GM23338 (cell line): ENCODE results near the gene WFDC10B. TPM values are rescaled to one million over a fixed set of nuclear protein-coding genes. Genes with fewer than 3 reads are reported as not detected.

ENCODE experiments used
- ATAC-seq: fragments of 200-7000 bp; cut with Tn5 transposase; 3 replicates; pipeline ENCODE4 v1.9.1; 2020
- DNase-seq: peaks from one replicate; pipeline ENCODE4 v3.0.0-alpha.2; 2015; ENCODE audit warnings: low spot score
- H2AFZ ChIP-seq: fragments of 200-600 bp; sonication (generic); 2 replicates; pipeline ENCODE4 v1.8.0; 2016; ENCODE audit warnings: antibody characterized with exemption, mild to moderate bottlenecking, moderate library complexity
- H3F3A ChIP-seq: fragments of 200-600 bp; sonication (generic); replicated peaks from 2 replicates; pipeline ENCODE4 v1.8.0; 2017; ENCODE audit warnings: antibody characterized with exemption, mixed run types, low read depth
- H3K27ac ChIP-seq: fragments of 200-600 bp; sonication (generic); 2 replicates; pipeline ENCODE4 v1.6.1; 2016; ENCODE audit warnings: low read depth
- H3K27me3 ChIP-seq: fragments of 200-600 bp; sonication (generic); 2 replicates; pipeline ENCODE4 v1.8.0; 2016; ENCODE audit warnings: mild to moderate bottlenecking, mixed run types, moderate library complexity; ENCODE audit not compliant: insufficient read depth
- H3K36me3 ChIP-seq: fragments of 200-600 bp; sonication (generic); 2 replicates; pipeline ENCODE4 v1.8.0; 2016; ENCODE audit warnings: mild to moderate bottlenecking; ENCODE audit not compliant: insufficient read depth
- H3K4me1 ChIP-seq: fragments of 200-600 bp; sonication (generic); 2 replicates; pipeline ENCODE4 v1.8.0; 2016; ENCODE audit warnings: mild to moderate bottlenecking, moderate library complexity; ENCODE audit not compliant: insufficient read depth
- H3K4me2 ChIP-seq: fragments of 200-600 bp; sonication (generic); 2 replicates; pipeline ENCODE4 v1.7.1; 2017; ENCODE audit warnings: mixed run types
- H3K4me3 ChIP-seq: fragments of 200-600 bp; sonication (generic); 2 replicates; pipeline ENCODE4 v1.6.1; 2016; ENCODE audit warnings: mixed run types
- H3K79me2 ChIP-seq: fragments of 200-600 bp; sonication (generic); replicated peaks from 2 replicates; pipeline ENCODE4 v1.8.0; 2017; ENCODE audit warnings: mild to moderate bottlenecking; ENCODE audit not compliant: insufficient read depth
- H3K9me2 ChIP-seq: fragments of 200-600 bp; sonication (generic); 2 replicates; pipeline ENCODE4 v1.8.0; 2017; ENCODE audit not compliant: insufficient read depth
- H4K20me1 ChIP-seq: fragments of 200-600 bp; sonication (generic); replicated peaks from 2 replicates; pipeline ENCODE4 v1.8.0; 2017; ENCODE audit warnings: mild to moderate bottlenecking; ENCODE audit not compliant: insufficient read depth
- H3K27ac Mint-ChIP-seq: 2 replicates; pipeline ENCODE4 v1.8.0; 2020; ENCODE audit warnings: inconsistent platforms, mild to moderate bottlenecking, moderate library complexity, mixed read lengths
- H3K27me3 Mint-ChIP-seq: 3 replicates; pipeline ENCODE4 v1.8.0; 2022; ENCODE audit warnings: low read depth, mild to moderate bottlenecking, moderate library complexity, mixed read lengths, inconsistent platforms; ENCODE audit not compliant: insufficient read depth, poor library complexity
- H3K36me3 Mint-ChIP-seq: 3 replicates; pipeline ENCODE4 v1.8.0; 2021; ENCODE audit warnings: low read depth, mild to moderate bottlenecking, inconsistent platforms, moderate library complexity, mixed read lengths
- H3K4me1 Mint-ChIP-seq: 3 replicates; pipeline ENCODE4 v1.8.0; 2020; ENCODE audit warnings: mild to moderate bottlenecking, inconsistent platforms, mixed read lengths
- H3K4me3 Mint-ChIP-seq: 3 replicates; pipeline ENCODE4 v1.8.0; 2021; ENCODE audit warnings: moderate library complexity, mild to moderate bottlenecking, inconsistent platforms, mixed read lengths
- H3K9me3 Mint-ChIP-seq: 3 replicates; pipeline ENCODE4 v1.8.0; 2020; ENCODE audit warnings: moderate library complexity, mild to moderate bottlenecking, inconsistent platforms, mixed read lengths
- CREB1 ChIP-seq: fragments of 250-450 bp; sonication (Bioruptor Pico); IDR thresholded peaks from 2 replicates; pipeline ENCODE4 v1.5.0; 2020; ENCODE audit warnings: low read depth, mild to moderate bottlenecking, moderate library complexity
- JUNB ChIP-seq: IDR thresholded peaks from one replicate; pipeline ENCODE4 v1.6.1; 2016; ENCODE audit warnings: antibody characterized with exemption; ENCODE audit not compliant: unreplicated experiment
- ZNF114 ChIP-seq: fragments of 250-450 bp; sonication (Bioruptor Pico); IDR thresholded peaks from 2 replicates; pipeline ENCODE4 v1.5.0; 2020; ENCODE audit warnings: mild to moderate bottlenecking, moderate library complexity
- long read RNA-seq: library from polyadenylated mRNA; unstranded; transcript quantifications from one replicate; pipeline ENCODE4 v2.0.0, GENCODE V29; 2020; ENCODE audit not compliant: unreplicated experiment
- polyA plus RNA-seq: library from polyadenylated mRNA; unstranded; fragments of >200 nt; fragmentation: Nextera tagmentation; extraction: Ambion mirVana; gene quantifications from 2 replicates; pipeline ENCODE4 v1.2.1, GENCODE V29; 2016
- total RNA-seq: library from RNA; depleted of rRNA; stranded (reverse); fragments of >200 nt; shearing (Covaris generic); gene quantifications from 2 replicates; pipeline ENCODE4 v1.2.3, GENCODE V29; 2014; rRNA removed
- TF ChIP-seq, protein P1 (sequence below): fragments of 250-450 bp; sonication (Bioruptor Pico); IDR thresholded peaks from 2 replicates; pipeline ENCODE4 v1.5.0; 2020; ENCODE audit warnings: mild to moderate bottlenecking, moderate library complexity
- TF ChIP-seq, protein P2 (sequence below): IDR thresholded peaks from one replicate; pipeline ENCODE4 v1.6.1; 2018; ENCODE audit warnings: antibody characterized with exemption; ENCODE audit not compliant: unreplicated experiment

Gene WFDC10B
- total RNA-seq (not detected in 2 replicates), polyA plus RNA-seq (0.50 and 1.0 TPM in 2 replicates)
- long read RNA-seq: 0 reads

DNA sequence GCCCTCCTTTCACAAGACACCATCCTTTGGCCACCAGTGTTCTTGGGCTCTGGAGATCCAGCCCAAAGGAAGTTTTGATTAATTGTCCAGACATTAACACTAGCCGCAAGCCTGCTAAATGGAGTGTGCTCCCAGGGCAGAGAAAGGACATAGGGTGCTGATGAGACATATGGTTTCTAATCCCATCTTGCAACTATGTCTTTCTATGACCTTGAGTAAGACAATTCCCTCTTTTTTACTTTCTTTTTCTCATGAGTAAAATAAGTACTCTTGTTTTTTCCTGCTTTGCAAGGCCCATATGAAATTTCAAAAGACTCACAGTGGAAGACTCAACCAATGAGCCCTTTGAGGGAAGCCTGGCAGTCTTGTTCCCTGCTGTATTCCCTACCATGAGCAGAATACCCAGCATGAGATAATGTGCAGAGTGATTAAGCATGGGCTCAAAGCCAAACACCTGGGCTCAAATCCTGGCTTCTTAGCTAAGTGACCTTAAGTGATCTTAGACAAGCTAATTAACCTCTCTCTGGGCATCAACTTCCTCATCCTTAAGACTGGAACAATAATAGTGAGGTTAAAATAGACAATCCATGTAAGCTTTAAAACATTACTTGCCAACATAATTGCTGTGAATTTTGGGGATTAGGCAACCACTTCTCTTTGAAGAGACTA is at the start of gene WFDC10B:
Gene WFDC10B (minus strand): TSS at position 51 of the 669 bp plus-strand sequence. CDS start 19,027 bp downstream, outside the sequence.
- Histone ChIP-seq H2AFZ (no peak within 1 kb of the TSS), H3K79me2 (no peaks in the 10 kb centered on the region), H3K4me1 (no peaks in the 10 kb centered on the region), H3K4me3 (no peak within 1 kb of the TSS), H3F3A (no peaks in the 10 kb centered on the region), H3K36me3 (no peaks in the 10 kb centered on the region), H4K20me1 (no peaks in the 10 kb centered on the region), H3K9me2 (peaks cover 38% of the 10 kb centered on the region), H3K27ac (no peak within 1 kb of the TSS), H3K4me2 (no peak within 1 kb of the TSS), H3K27me3 (no peaks in the 10 kb centered on the region)
- Mint-ChIP-seq H3K36me3 (no peaks in the 10 kb centered on the region), H3K4me3 (no peak within 1 kb of the TSS), H3K27me3 (peaks cover 7% of the 10 kb centered on the region), H3K9me3 (no peaks in the 10 kb centered on the region), H3K4me1 (no peaks in the 10 kb centered on the region), H3K27ac (no peak within 1 kb of the TSS)
- DNase-seq (no peak), ATAC-seq (no peak)
- TF ChIP-seq JUNB (no peak), CREB1 (CRISPR knock-in tag) (no peak), ZNF114 (CRISPR knock-in tag) (no peak)
- TF ChIP-seq, protein P1, sequence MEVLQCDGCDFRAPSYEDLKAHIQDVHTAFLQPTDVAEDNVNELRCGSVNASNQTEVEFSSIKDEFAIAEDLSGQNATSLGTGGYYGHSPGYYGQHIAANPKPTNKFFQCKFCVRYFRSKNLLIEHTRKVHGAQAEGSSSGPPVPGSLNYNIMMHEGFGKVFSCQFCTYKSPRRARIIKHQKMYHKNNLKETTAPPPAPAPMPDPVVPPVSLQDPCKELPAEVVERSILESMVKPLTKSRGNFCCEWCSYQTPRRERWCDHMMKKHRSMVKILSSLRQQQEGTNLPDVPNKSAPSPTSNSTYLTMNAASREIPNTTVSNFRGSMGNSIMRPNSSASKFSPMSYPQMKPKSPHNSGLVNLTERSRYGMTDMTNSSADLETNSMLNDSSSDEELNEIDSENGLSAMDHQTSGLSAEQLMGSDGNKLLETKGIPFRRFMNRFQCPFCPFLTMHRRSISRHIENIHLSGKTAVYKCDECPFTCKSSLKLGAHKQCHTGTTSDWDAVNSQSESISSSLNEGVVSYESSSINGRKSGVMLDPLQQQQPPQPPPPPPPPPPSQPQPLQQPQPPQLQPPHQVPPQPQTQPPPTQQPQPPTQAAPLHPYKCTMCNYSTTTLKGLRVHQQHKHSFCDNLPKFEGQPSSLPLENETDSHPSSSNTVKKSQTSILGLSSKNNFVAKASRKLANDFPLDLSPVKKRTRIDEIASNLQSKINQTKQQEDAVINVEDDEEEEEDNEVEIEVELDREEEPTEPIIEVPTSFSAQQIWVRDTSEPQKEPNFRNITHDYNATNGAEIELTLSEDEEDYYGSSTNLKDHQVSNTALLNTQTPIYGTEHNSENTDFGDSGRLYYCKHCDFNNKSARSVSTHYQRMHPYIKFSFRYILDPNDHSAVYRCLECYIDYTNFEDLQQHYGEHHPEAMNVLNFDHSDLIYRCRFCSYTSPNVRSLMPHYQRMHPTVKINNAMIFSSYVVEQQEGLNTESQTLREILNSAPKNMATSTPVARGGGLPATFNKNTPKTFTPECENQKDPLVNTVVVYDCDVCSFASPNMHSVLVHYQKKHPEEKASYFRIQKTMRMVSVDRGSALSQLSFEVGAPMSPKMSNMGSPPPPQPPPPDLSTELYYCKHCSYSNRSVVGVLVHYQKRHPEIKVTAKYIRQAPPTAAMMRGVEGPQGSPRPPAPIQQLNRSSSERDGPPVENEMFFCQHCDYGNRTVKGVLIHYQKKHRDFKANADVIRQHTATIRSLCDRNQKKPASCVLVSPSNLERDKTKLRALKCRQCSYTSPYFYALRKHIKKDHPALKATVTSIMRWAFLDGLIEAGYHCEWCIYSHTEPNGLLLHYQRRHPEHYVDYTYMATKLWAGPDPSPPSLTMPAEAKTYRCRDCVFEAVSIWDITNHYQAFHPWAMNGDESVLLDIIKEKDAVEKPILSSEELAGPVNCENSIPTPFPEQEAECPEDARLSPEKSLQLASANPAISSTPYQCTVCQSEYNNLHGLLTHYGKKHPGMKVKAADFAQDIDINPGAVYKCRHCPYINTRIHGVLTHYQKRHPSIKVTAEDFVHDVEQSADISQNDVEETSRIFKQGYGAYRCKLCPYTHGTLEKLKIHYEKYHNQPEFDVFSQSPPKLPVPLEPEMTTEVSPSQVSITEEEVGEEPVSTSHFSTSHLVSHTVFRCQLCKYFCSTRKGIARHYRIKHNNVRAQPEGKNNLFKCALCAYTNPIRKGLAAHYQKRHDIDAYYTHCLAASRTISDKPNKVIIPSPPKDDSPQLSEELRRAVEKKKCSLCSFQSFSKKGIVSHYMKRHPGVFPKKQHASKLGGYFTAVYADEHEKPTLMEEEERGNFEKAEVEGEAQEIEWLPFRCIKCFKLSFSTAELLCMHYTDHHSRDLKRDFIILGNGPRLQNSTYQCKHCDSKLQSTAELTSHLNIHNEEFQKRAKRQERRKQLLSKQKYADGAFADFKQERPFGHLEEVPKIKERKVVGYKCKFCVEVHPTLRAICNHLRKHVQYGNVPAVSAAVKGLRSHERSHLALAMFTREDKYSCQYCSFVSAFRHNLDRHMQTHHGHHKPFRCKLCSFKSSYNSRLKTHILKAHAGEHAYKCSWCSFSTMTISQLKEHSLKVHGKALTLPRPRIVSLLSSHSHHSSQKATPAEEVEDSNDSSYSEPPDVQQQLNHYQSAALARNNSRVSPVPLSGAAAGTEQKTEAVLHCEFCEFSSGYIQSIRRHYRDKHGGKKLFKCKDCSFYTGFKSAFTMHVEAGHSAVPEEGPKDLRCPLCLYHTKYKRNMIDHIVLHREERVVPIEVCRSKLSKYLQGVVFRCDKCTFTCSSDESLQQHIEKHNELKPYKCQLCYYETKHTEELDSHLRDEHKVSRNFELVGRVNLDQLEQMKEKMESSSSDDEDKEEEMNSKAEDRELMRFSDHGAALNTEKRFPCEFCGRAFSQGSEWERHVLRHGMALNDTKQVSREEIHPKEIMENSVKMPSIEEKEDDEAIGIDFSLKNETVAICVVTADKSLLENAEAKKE (CRISPR knock-in tag): no peak
- TF ChIP-seq, protein P2, sequence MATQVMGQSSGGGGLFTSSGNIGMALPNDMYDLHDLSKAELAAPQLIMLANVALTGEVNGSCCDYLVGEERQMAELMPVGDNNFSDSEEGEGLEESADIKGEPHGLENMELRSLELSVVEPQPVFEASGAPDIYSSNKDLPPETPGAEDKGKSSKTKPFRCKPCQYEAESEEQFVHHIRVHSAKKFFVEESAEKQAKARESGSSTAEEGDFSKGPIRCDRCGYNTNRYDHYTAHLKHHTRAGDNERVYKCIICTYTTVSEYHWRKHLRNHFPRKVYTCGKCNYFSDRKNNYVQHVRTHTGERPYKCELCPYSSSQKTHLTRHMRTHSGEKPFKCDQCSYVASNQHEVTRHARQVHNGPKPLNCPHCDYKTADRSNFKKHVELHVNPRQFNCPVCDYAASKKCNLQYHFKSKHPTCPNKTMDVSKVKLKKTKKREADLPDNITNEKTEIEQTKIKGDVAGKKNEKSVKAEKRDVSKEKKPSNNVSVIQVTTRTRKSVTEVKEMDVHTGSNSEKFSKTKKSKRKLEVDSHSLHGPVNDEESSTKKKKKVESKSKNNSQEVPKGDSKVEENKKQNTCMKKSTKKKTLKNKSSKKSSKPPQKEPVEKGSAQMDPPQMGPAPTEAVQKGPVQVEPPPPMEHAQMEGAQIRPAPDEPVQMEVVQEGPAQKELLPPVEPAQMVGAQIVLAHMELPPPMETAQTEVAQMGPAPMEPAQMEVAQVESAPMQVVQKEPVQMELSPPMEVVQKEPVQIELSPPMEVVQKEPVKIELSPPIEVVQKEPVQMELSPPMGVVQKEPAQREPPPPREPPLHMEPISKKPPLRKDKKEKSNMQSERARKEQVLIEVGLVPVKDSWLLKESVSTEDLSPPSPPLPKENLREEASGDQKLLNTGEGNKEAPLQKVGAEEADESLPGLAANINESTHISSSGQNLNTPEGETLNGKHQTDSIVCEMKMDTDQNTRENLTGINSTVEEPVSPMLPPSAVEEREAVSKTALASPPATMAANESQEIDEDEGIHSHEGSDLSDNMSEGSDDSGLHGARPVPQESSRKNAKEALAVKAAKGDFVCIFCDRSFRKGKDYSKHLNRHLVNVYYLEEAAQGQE: no peak
